GM18909 (cell line): ENCODE measurements around the gene GUK1.
"Not testable (repeated sequence)": the region's sequence is repeated elsewhere in the genome, so short reads cannot be mapped to it uniquely, and the experiment has no call there.

Experiments
- ATAC-seq: cut with Tn5 transposase; IDR thresholded peaks from one replicate; pipeline ENCODE4 v1.9.1; 2021; ENCODE audit warnings: mild to moderate bottlenecking; ENCODE audit not compliant: unreplicated experiment, poor library complexity

Gene GUK1

GRCh38 chr1:228173528-228174481, 33.7 kb downstream of the GUK1 start:
- not testable (repeated sequence) for ATAC-seq

GRCh38 chr1:228174482-228175315, 34.6 kb downstream of the GUK1 start:
- ATAC-seq: no peak

GRCh38 chr1:228175316-228176023, 35.4 kb downstream of the GUK1 start:
- no peak for ATAC-seq

GRCh38 chr1:228176024-228176395, 35.9 kb downstream of the GUK1 start:
- ATAC-seq: no peak

- ATAC-seq: no peak
Measured at GRCh38 chr1:228176461-228177182, 36.5 kb downstream of the GUK1 start.

GRCh38 chr1:228177183-228177475, 37.0 kb downstream of the GUK1 start:
- no peak for ATAC-seq

GRCh38 chr1:228177721-228178710, 37.9 kb downstream of the GUK1 start:
- no peak for ATAC-seq

- no peak for ATAC-seq
Measured at GRCh38 chr1:228178737-228179684, 38.9 kb downstream of the GUK1 start.

- ATAC-seq: no peak
Measured at GRCh38 chr1:228180271-228180958, 40.3 kb downstream of the GUK1 start.

- ATAC-seq: no peak
Measured at GRCh38 chr1:228180959-228181644, 41.0 kb downstream of the GUK1 start.

- no peak for ATAC-seq
Measured at GRCh38 chr1:228181645-228182034, 41.6 kb downstream of the GUK1 start.

- no peak for ATAC-seq
Measured at GRCh38 chr1:228182296-228183030, 42.4 kb downstream of the GUK1 start.

- ATAC-seq: no peak
Measured at GRCh38 chr1:228184152-228184551, 44.1 kb downstream of the GUK1 start.

GRCh38 chr1:228185641-228185965, 45.5 kb downstream of the GUK1 start:
- no peak for ATAC-seq

GRCh38 chr1:228188249-228188648, 48.2 kb downstream of the GUK1 start:
- ATAC-seq: not testable (repeated sequence)

- no peak for ATAC-seq
Measured at GRCh38 chr1:228190182-228190581, 50.1 kb downstream of the GUK1 start.
